H1 (cell line): Measurements from ENCODE around the gene TMEM129. TPM values are rescaled to one million over a fixed set of nuclear protein-coding genes. Genes with fewer than 3 reads are reported as not detected.

ENCODE experiments used
- BRCA1 ChIP-seq: IDR thresholded peaks from 2 replicates; pipeline ENCODE4 v1.6.1; 2012; ENCODE audit warnings: low read depth, low read length, improper control_type of control experiment
- EGR1 ChIP-seq: IDR thresholded peaks from 2 replicates; pipeline ENCODE4 v1.6.1; 2011; ENCODE audit warnings: low read depth, low read length, borderline replicate concordance
- HDAC6 ChIP-seq: IDR thresholded peaks from one replicate; pipeline ENCODE4 v1.7.1; 2012; ENCODE audit warnings: low read depth, mild to moderate bottlenecking, inconsistent platforms, low read length, moderate library complexity
- JUND ChIP-seq: IDR thresholded peaks from 2 replicates; pipeline ENCODE4 v1.6.1; 2011; ENCODE audit warnings: mild to moderate bottlenecking, improper control_type of control experiment, low read length
- KDM4A ChIP-seq: IDR thresholded peaks from one replicate; pipeline ENCODE4 v1.7.1; 2012; ENCODE audit warnings: low read depth, mild to moderate bottlenecking, moderate library complexity, low read length, inconsistent platforms; ENCODE audit not compliant: severe bottlenecking
- PHF8 ChIP-seq: fragments of 200-600 bp; sonication (generic); conservative IDR thresholded peaks from 2 replicates; pipeline ENCODE4 v1.7.1; 2012; ENCODE audit warnings: low read depth, mild to moderate bottlenecking, inconsistent platforms, low read length, moderate library complexity
- POLR2A ChIP-seq, 2 experiments: IDR thresholded peaks; 1 replicate in 1 of 2; 2 replicates in 1 of 2; pipeline ENCODE4 v1.6.1; 2011; ENCODE audit warnings: low read depth in 2 of 2, low read length in 2 of 2, mild to moderate bottlenecking in 2 of 2; ENCODE audit errors: control extremely low read depth in 1 of 2
- RBBP5 ChIP-seq: IDR thresholded peaks from 2 replicates; pipeline ENCODE4 v1.7.1; 2012; ENCODE audit warnings: low read depth, mild to moderate bottlenecking, inconsistent platforms, low read length, moderate library complexity, borderline replicate concordance
- SAP30 ChIP-seq: fragments of 300-600 bp; sonication (generic); IDR thresholded peaks from 2 replicates; pipeline ENCODE4 v1.7.1; 2012; ENCODE audit warnings: low read length, moderate library complexity, mild to moderate bottlenecking, inconsistent platforms; ENCODE audit not compliant: insufficient read depth, insufficient replicate concordance
- SIN3A ChIP-seq, 2 experiments: IDR thresholded peaks in 1 of 2; conservative IDR thresholded peaks in 1 of 2; 2 replicates each; pipeline ENCODE4 v1.6.1; 2011 to 2012; ENCODE audit warnings: low read length in 2 of 2, improper control_type of control experiment in 1 of 2, low read depth in 1 of 2, mild to moderate bottlenecking in 1 of 2
- SIRT6 ChIP-seq: IDR thresholded peaks from one replicate; pipeline ENCODE4 v1.7.1; 2012; ENCODE audit warnings: low read length, inconsistent platforms
- polyA plus RNA-seq, 7 experiments: library from polyadenylated mRNA; depleted of rRNA in 3 of 7; stranded (reverse) in 5 of 7; unstranded in 2 of 7; fragments of >200 nt in 5 of 7; fragments of 200-250 nt in 2 of 7; gene quantifications; 1 replicate in 5 of 7; 2 replicates in 1 of 7; 4 replicates in 1 of 7; pipeline versions ENCODE4 v1.2.1 to v1.2.3, GENCODE V29; 2011 to 2013; ENCODE audit warnings: missing spikeins in 2 of 7, mixed read lengths in 2 of 7
- total RNA-seq: library from RNA; stranded (reverse); fragmentation: NEBNext Ultra II Directional; extraction: Animal tissue kit (Norgen Biotek cat#: 25700); gene quantifications from 2 replicates; pipeline ENCODE4 v1.2.1, GENCODE V29; 2021

TMEM129 gene
- total and polyA plus RNA-seq, 2 of the 8 experiments (the other 6 are each of a cell fraction or from before 2014, with no cell fraction given), result 31.5 to 58.7 TPM

- TF ChIP-seq RBBP5, result 0 out of 2 replicates have a peak, but pooled peaks have one; percentile 48
- TF ChIP-seq HDAC6, result no peak
- TF ChIP-seq PHF8, result peak; percentile 71
- TF ChIP-seq SAP30, result peak; percentile 62
- no peak for TF ChIP-seq BRCA1
- no peak for TF ChIP-seq JUND
- TF ChIP-seq KDM4A, result peak; percentile 84
- peak in 1 of 2 experiments; percentile 2; a peak in 1 of 4 replicates for TF ChIP-seq SIN3A (conservative IDR thresholded peaks at IDR 0.05 in 1 of 2, IDR thresholded peaks at IDR 0.05 in 1 of 2; ENCODE audit: low read depth in 1 of 2, low read length in 2 of 2)
- 0 out of 3 replicates have a peak, but pooled peaks of 1 of the 2 experiments have one; percentile 15 for TF ChIP-seq POLR2A (IDR thresholded peaks at IDR 0.05; ENCODE audit: control extremely low read depth in 1 of 2, low read depth in 2 of 2, low read length in 2 of 2)
- TF ChIP-seq SIRT6, result no peak
- TF ChIP-seq EGR1, result no peak
Observed at GRCh38 chr4:1720163-1720983, 750 bp downstream of the TMEM129 start (continued).
